Measurements from ENCODE around the gene FHIT.

FHIT gene

GRCh38 chr3:60160111-60160821 lies 1091.0 kb downstream of the FHIT start:
- Mint-ChIP-seq H3K9me3 (no peaks in the 10 kb centered on the region), H3K4me1 (no peaks in the 10 kb centered on the region), H3K27ac (no peak overlapping the region), H3K36me3 (ENCODE audit: low read depth) (no peaks in the 10 kb centered on the region), H3K27me3 (ENCODE audit: low read depth, poor library complexity) (no peaks in the 10 kb centered on the region), H3K4me3 (no peak overlapping the region)
- no peak for DNase-seq
- no peak for TF ChIP-seq CTCF (IDR thresholded peaks at IDR 0.05)

- Mint-ChIP-seq H3K36me3 (ENCODE audit: low read depth) (no peaks in the 10 kb centered on the region), H3K27ac (no peak overlapping the region), H3K4me3 (no peak overlapping the region), H3K9me3 (no peaks in the 10 kb centered on the region), H3K27me3 (ENCODE audit: low read depth, poor library complexity) (no peaks in the 10 kb centered on the region), H3K4me1 (peaks cover under 1% of the 10 kb centered on the region)
- TF ChIP-seq CTCF (IDR thresholded peaks at IDR 0.05) = no peak
- DNase-seq = no peak
Measured at GRCh38 chr3:60158035-60158434, 1093.2 kb downstream of the FHIT start.

- H3K36me3 Mint-ChIP-seq (ENCODE audit: low read depth) = no peaks in the 10 kb centered on the region
- peaks cover 18% of the 10 kb centered on the region for H3K4me1 Mint-ChIP-seq
- no peak overlapping the region for H3K27ac Mint-ChIP-seq
- no peak overlapping the region for H3K4me3 Mint-ChIP-seq
- H3K27me3 Mint-ChIP-seq (ENCODE audit: low read depth, poor library complexity) = no peaks in the 10 kb centered on the region
- TF ChIP-seq CTCF (IDR thresholded peaks at IDR 0.05) = no peak
- no peaks in the 10 kb centered on the region for H3K9me3 Mint-ChIP-seq
- DNase-seq = no peak
Measured at GRCh38 chr3:60154011-60154410, 1097.2 kb downstream of the FHIT start.

GRCh38 chr3:60153221-60153999 lies 1097.8 kb downstream of the FHIT start:
- peaks cover 24% of the 10 kb centered on the region for H3K4me1 Mint-ChIP-seq
- H3K4me3 Mint-ChIP-seq = no peak overlapping the region
- no peak for DNase-seq
- no peaks in the 10 kb centered on the region for H3K27me3 Mint-ChIP-seq (ENCODE audit: low read depth, poor library complexity)
- no peaks in the 10 kb centered on the region for H3K9me3 Mint-ChIP-seq
- no peaks in the 10 kb centered on the region for H3K36me3 Mint-ChIP-seq (ENCODE audit: low read depth)
- no peak for TF ChIP-seq CTCF (IDR thresholded peaks at IDR 0.05)
- H3K27ac Mint-ChIP-seq = no peak overlapping the region

- Mint-ChIP-seq H3K27ac (no peak overlapping the region), H3K36me3 (ENCODE audit: low read depth) (no peaks in the 10 kb centered on the region), H3K4me1 (peaks cover 34% of the 10 kb centered on the region), H3K27me3 (ENCODE audit: low read depth, poor library complexity) (no peaks in the 10 kb centered on the region), H3K9me3 (no peaks in the 10 kb centered on the region), H3K4me3 (no peak overlapping the region)
- no peak for DNase-seq
- TF ChIP-seq CTCF (IDR thresholded peaks at IDR 0.05) = no peak
Measured at GRCh38 chr3:60149501-60149900, 1101.8 kb downstream of the FHIT start.
